Stimulated activated CD4-positive, alpha-beta T cell treated with anti-CD3 and anti-CD28 coated beads, Interleukin-1b, Interleukin-23, amount 100 ng/mL, for 48 hours (primary cell): ENCODE results near the gene GIMAP8.
A peak's percentile ranks its signal among the peaks of the same experiment; 100 is the strongest.
"Not testable (repeated sequence)": the region's sequence is repeated elsewhere in the genome, so short reads cannot be mapped to it uniquely, and the experiment has no call there.

Source experiments
- DNase-seq: peaks from one replicate; pipeline ENCODE4 v3.0.0-alpha.2; 2020

GIMAP8 gene

DNA sequence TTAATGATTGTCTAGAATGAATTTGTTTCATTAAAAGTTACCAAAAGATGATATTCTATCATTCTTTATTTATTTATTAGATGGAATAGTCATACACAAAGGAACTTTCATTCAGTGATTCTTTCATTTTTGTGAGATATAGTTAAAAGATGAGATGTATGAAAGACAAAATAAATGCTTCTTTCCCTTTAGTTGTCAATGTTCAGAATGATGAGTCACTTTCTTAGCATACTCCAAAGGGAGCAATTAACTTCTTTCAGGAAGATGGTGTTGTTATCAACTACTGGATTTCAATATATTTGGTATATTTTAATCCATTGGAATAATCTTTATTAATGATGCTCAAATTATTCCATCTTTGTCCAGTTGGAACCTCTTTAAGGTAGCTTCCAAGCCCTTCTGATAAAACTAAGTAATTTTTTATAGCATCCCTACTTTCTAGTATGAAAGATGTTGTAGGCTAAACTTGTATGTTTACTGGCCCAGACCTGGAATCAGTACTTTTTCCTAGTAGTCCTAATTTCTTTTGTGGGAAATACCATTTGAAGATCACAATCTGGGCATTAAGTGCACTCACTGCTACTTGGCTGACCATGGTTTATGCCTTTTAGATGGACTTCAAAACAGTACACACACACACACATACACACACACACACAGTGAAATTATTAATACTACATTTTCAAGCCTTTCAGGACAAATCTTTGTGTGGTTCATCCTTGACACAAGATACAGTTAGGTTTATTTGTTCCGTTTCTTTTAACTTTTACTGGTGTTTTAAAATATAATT is 66.7 kb downstream of the GIMAP8 start:
- DNase-seq: no peak

- DNase-seq: no peak
Observed at GRCh38 chr7:150519310-150519709, 68.9 kb downstream of the GIMAP8 start.

DNA sequence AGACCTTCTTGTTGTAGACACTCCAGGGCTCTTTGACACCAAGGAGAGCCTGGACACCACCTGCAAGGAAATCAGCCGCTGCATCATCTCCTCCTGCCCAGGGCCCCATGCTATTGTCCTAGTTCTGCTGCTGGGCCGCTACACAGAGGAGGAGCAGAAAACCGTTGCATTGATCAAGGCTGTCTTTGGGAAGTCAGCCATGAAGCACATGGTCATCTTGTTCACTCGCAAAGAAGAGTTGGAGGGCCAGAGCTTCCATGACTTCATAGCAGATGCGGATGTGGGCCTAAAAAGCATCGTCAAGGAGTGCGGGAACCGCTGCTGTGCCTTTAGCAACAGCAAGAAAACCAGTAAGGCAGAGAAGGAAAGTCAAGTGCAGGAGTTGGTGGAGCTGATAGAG is 69.7 kb downstream of the GIMAP8 start:
- peak; percentile 45 for DNase-seq

DNA sequence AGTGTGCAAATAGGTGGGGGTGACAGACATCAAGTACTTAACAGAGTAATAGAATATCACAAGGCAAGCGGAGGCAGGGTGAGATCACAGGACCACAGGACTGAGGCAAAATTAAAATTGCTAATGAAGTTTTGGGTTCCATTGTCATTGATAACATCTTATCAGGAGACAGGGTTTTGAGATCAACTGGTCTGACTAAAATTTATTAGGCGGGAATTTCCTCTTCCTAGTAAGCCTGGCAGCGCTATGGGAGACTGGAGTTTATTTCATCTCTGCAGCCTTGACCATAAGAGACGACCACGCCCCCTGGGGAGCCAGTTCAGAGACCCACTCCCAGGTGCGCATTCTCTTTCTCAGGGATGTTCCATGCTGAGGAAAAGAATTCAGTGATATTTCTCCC is 72.5 kb downstream of the GIMAP8 start:
- not testable (repeated sequence) for DNase-seq

DNA sequence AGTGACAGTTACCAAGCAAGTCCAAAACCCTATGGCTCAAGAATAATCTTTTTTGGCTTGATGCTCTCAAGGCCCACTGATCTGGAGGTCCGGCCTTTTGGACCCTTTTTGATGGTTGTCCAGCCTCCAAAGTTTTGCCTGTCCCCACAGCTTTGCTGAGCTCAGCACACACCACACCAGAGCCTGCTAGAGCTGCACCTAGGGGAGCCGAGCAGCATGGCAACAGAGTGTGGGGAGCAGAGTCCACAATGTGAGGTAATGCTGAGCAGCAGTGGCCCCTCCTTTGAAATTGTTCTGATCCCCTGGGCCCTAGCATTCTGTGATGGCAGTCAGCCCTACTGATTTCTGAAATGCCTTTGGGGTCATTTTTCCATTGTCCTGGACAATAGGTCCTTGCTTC is 73.6 kb downstream of the GIMAP8 start:
- DNase-seq: peak; percentile 39
